Endothelial cell of umbilical vein (primary cell): ENCODE results near the gene ENGASE. TPM values are rescaled to one million over a fixed set of nuclear protein-coding genes. Genes with fewer than 3 reads are reported as not detected.

Source experiments
- BruUV-seq: library from RNA; stranded (reverse); fragments of 400-500 nt; replicated peaks from 2 replicates; lab custom pipeline; 2021; lab: Mats Ljungman, UMichigan
- CTCF ChIA-PET: fragments of 300-600, 350-600 bp; sonication (Branson Sonifier 250); formaldehyde crosslinking; loops from one replicate; lab custom pipeline; 2021; ENCODE audit warnings: antibody characterized with exemption, inconsistent platforms; lab: Charles Lee
- POLR2A ChIA-PET: fragments of 300-600, 350-600 bp; sonication (Branson Sonifier 250); formaldehyde crosslinking; loops from one replicate; lab custom pipeline; 2021; ENCODE audit warnings: antibody characterized with exemption, inconsistent platforms; lab: Charles Lee
- DNase-seq: peaks from one replicate; pipeline ENCODE4 v3.0.0-alpha.2; 2011; ENCODE audit warnings: low read depth, low spot score
- FAIRE-seq: peaks from 2 replicates; lab custom pipeline; 2011; peaks lifted over from hg19 to GRCh38; lab: Jason Lieb, UNC
- H2AFZ ChIP-seq: 2 replicates; pipeline ENCODE4 v1.6.0; 2012; ENCODE audit warnings: low read depth, low read length, control low read depth, inconsistent platforms
- H3K27ac ChIP-seq: 2 replicates; pipeline ENCODE4 v1.5.1; 2011; ENCODE audit warnings: low read depth, mild to moderate bottlenecking, control low read depth, low read length, moderate library complexity; ENCODE audit not compliant: insufficient read depth
- H3K27me3 ChIP-seq, 2 experiments: 2 replicates each; pipeline versions ENCODE4 v1.6.0 to v1.6.1; 2011; ENCODE audit warnings: low read length in 2 of 2, mixed read lengths in 1 of 2; ENCODE audit not compliant: control insufficient read depth in 2 of 2, insufficient read depth in 2 of 2
- H3K36me3 ChIP-seq, 2 experiments: 2 replicates in 1 of 2; 3 replicates in 1 of 2; pipeline ENCODE4 v1.5.1; 2011; ENCODE audit warnings: low read length in 2 of 2, mild to moderate bottlenecking in 1 of 2, moderate library complexity in 1 of 2; ENCODE audit not compliant: control insufficient read depth in 2 of 2, insufficient read depth in 2 of 2; ENCODE audit errors: extremely low read depth in 1 of 2
- H3K4me1 ChIP-seq: 3 replicates; pipeline ENCODE4 v1.5.1; 2011; ENCODE audit warnings: mild to moderate bottlenecking, low read length; ENCODE audit not compliant: control insufficient read depth, insufficient read depth; ENCODE audit errors: extremely low read depth
- H3K4me2 ChIP-seq: 2 replicates; pipeline ENCODE4 v1.6.1; 2011; ENCODE audit warnings: low read length, control low read depth, mixed read lengths; ENCODE audit not compliant: insufficient read depth
- H3K4me3 ChIP-seq, 3 experiments: fragments of 200-600 bp in 1 of 3; sonication (generic), shearing (Covaris generic) in 1 of 3; replicated peaks in 1 of 3; 2 replicates each; pipeline ENCODE4 v1.5.1; 2011 to 2016; ENCODE audit warnings: control low read depth in 3 of 3, low read length in 3 of 3, mild to moderate bottlenecking in 2 of 3, inconsistent platforms in 1 of 3, low read depth in 1 of 3, moderate library complexity in 1 of 3; ENCODE audit not compliant: insufficient read depth in 1 of 3
- H3K79me2 ChIP-seq: 2 replicates; pipeline ENCODE4 v1.6.0; 2012; ENCODE audit warnings: low read length, inconsistent platforms; ENCODE audit not compliant: control insufficient read depth, insufficient read depth
- H3K9ac ChIP-seq: replicated peaks from 2 replicates; pipeline ENCODE3; 2011; ENCODE audit warnings: low read length, control low read depth; ENCODE audit not compliant: insufficient read depth; ENCODE audit errors: extremely low read depth
- H3K9me1 ChIP-seq: replicated peaks from 3 replicates; pipeline ENCODE4 v1.6.0; 2011; ENCODE audit warnings: mild to moderate bottlenecking, low read length; ENCODE audit not compliant: control insufficient read depth, insufficient read depth; ENCODE audit errors: extremely low read depth
- H3K9me3 ChIP-seq: replicated peaks from 2 replicates; pipeline ENCODE4 v1.5.1; 2012; ENCODE audit warnings: low read length, inconsistent platforms; ENCODE audit not compliant: control insufficient read depth, insufficient read depth
- H4K20me1 ChIP-seq: replicated peaks from 2 replicates; pipeline ENCODE3; 2011; ENCODE audit warnings: mild to moderate bottlenecking, low read length; ENCODE audit not compliant: control insufficient read depth, insufficient read depth; ENCODE audit errors: extremely low read depth
- EZH2 ChIP-seq: IDR thresholded peaks from 2 replicates; pipeline ENCODE4 v1.6.1; 2012; ENCODE audit warnings: borderline replicate concordance, low read depth, mild to moderate bottlenecking, moderate library complexity, low read length, inconsistent platforms; ENCODE audit not compliant: severe bottlenecking
- FOS ChIP-seq: IDR thresholded peaks from 2 replicates; pipeline ENCODE4 v1.6.1; 2011; ENCODE audit warnings: mild to moderate bottlenecking, low read length, moderate library complexity, borderline replicate concordance; ENCODE audit not compliant: insufficient read depth
- GATA2 ChIP-seq: IDR thresholded peaks from 2 replicates; pipeline ENCODE4 v1.7.0; 2011; ENCODE audit warnings: low read depth, mild to moderate bottlenecking, moderate library complexity, mixed read lengths, low read length; ENCODE audit not compliant: insufficient read length, insufficient read depth
- JUN ChIP-seq: IDR thresholded peaks from 2 replicates; pipeline ENCODE4 v1.6.1; 2011; ENCODE audit warnings: borderline replicate concordance, low read depth; ENCODE audit not compliant: insufficient read length, insufficient read depth
- MYC ChIP-seq: IDR thresholded peaks from one replicate; pipeline ENCODE4 v1.6.1; 2011; ENCODE audit warnings: mild to moderate bottlenecking, low read depth, low read length
- POLR2A ChIP-seq: IDR thresholded peaks from 2 replicates; pipeline ENCODE4 v1.6.1; 2012; ENCODE audit warnings: low read depth, mild to moderate bottlenecking, control low read depth, low read length
- POLR2AphosphoS5 ChIP-seq: IDR thresholded peaks from 2 replicates; pipeline ENCODE4 v1.6.1; 2012; ENCODE audit warnings: low read depth, mild to moderate bottlenecking, control low read depth, low read length, moderate library complexity; ENCODE audit not compliant: insufficient read depth
- dilution Hi-C: fragments of 300-500 bp; cut with MboI; formaldehyde crosslinking; loops from one replicate; pipeline ENCODE4 v1.15.0; 2019; ENCODE audit warnings: low sequenced_read_pairs; ENCODE audit not compliant: extremely low pct_ligation_motif_present
- intact Hi-C: fragments of 100-400 bp; cut with micrococcal nuclease; formaldehyde crosslinking; loops from one replicate; pipeline ENCODE4 v1.10.0; 2022
- polyA plus RNA-seq, 4 experiments: library from polyadenylated mRNA; depleted of rRNA in 3 of 4; stranded (reverse) in 3 of 4; unstranded in 1 of 4; fragments of >200 nt; gene quantifications; 2 replicates each; pipeline versions ENCODE4 v1.2.1 to v1.2.3, GENCODE V29; 2011 to 2012; ENCODE audit warnings: missing spikeins in 1 of 4
- total RNA-seq: library from RNA; stranded (reverse); gene quantifications from 2 replicates; pipeline ENCODE4 v1.2.3, GENCODE V29; 2021
- TF ChIP-seq, protein P1 (sequence below), 2 donors: IDR thresholded peaks; 1 replicate in 1 of 2; 2 replicates in 1 of 2; pipeline ENCODE4 v1.5.1; 2011; ENCODE audit warnings: low read length in 2 of 2, mild to moderate bottlenecking in 2 of 2, moderate library complexity in 2 of 2, control low read depth in 1 of 2, inconsistent platforms in 1 of 2, low read depth in 1 of 2; ENCODE audit not compliant: insufficient read depth in 1 of 2; ENCODE audit errors: extremely low read depth in 1 of 2
- TF ChIP-seq, protein P2 (sequence below): IDR thresholded peaks from 2 replicates; pipeline ENCODE4 v1.6.1; 2011; ENCODE audit not compliant: insufficient read depth, insufficient read length

Gene ENGASE
- total and polyA plus RNA-seq, 2 donors (not counting 3 experiments of a cell fraction or from before 2014, with no cell fraction given) = 13.7 to 20.8 TPM

DNA sequence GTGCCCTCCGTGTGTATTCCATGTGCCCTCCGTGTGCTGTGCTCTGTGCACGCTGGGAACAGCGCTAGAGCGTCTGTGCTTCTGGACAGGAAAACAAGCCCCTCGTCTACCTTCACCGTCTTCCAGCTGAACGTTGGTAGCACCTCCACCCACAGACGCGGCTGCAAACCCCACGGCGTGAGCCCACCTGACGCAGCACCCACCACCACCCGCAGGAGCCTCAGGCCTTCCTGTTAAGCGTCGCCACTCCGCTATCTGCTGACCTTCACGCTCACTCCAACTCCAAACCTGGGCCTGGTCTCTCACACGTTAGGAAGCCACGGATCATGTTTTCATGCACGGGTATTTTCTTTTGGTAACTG lies 56.6 kb downstream of the ENGASE start:
- Histone ChIP-seq H3K4me2 (no peak overlapping the region), H4K20me1 (no peaks in the 10 kb centered on the region), H3K9me1 (no peaks in the 10 kb centered on the region), H3K4me3 (no peak overlapping the region), H3K27me3 (no peaks in the 10 kb centered on the region), H3K4me1 (no peaks in the 10 kb centered on the region), H3K9ac (no peak overlapping the region), H3K36me3 (no peaks in the 10 kb centered on the region), H3K9me3 (no peaks in the 10 kb centered on the region), H3K79me2 (no peaks in the 10 kb centered on the region), H2AFZ (no peak overlapping the region), H3K27ac (no peak overlapping the region)
- ChIA-PET CTCF (no interaction called here), POLR2A (no interaction called here)
- intact Hi-C loops = no loop called here
- TF ChIP-seq FOS (no peak), GATA2 (no peak), MYC (no peak), JUN (no peak), POLR2A (no peak), POLR2AphosphoS5 (no peak), EZH2 (no peak)
- TF ChIP-seq, protein P1, sequence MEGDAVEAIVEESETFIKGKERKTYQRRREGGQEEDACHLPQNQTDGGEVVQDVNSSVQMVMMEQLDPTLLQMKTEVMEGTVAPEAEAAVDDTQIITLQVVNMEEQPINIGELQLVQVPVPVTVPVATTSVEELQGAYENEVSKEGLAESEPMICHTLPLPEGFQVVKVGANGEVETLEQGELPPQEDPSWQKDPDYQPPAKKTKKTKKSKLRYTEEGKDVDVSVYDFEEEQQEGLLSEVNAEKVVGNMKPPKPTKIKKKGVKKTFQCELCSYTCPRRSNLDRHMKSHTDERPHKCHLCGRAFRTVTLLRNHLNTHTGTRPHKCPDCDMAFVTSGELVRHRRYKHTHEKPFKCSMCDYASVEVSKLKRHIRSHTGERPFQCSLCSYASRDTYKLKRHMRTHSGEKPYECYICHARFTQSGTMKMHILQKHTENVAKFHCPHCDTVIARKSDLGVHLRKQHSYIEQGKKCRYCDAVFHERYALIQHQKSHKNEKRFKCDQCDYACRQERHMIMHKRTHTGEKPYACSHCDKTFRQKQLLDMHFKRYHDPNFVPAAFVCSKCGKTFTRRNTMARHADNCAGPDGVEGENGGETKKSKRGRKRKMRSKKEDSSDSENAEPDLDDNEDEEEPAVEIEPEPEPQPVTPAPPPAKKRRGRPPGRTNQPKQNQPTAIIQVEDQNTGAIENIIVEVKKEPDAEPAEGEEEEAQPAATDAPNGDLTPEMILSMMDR (IDR thresholded peaks at IDR 0.05; ENCODE audit: extremely low read depth in 1 of 2, insufficient read depth in 1 of 2, low read depth in 1 of 2, low read length in 2 of 2) = no peak
- TF ChIP-seq, protein P2, sequence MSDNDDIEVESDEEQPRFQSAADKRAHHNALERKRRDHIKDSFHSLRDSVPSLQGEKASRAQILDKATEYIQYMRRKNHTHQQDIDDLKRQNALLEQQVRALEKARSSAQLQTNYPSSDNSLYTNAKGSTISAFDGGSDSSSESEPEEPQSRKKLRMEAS = no peak
- dilution Hi-C loops = no loop called here
- BruUV-seq = no TSS peak
- FAIRE-seq = no peak
- no peak for DNase-seq
